K562 (cell line): Measurements from ENCODE around the gene ZFYVE16.
"Not testable (repeated sequence)": the region's sequence is repeated elsewhere in the genome, so short reads cannot be mapped to it uniquely, and the experiment has no call there.

ENCODE experiments used
- ATF3 ChIP-seq, 2 experiments: fragments of 450-650 bp in 1 of 2; sonication (generic) in 1 of 2; formaldehyde crosslinking in 1 of 2; IDR thresholded peaks in 1 of 2; conservative IDR thresholded peaks in 1 of 2; 2 replicates each; pipeline versions ENCODE4 v1.6.1 to v1.8.1; 2016 to 2023; ENCODE audit warnings: mild to moderate bottlenecking in 2 of 2, moderate library complexity in 2 of 2, inconsistent platforms in 1 of 2, missing genetic modification reagents in 1 of 2
- CTCF ChIP-seq, 3 experiments: IDR thresholded peaks in 2 of 3; conservative IDR thresholded peaks in 1 of 3; 2 replicates each; pipeline ENCODE4 v1.5.1; 2011 to 2012; ENCODE audit warnings: low read length in 3 of 3, mild to moderate bottlenecking in 3 of 3, control low read depth in 2 of 3, improper control_type of control experiment in 1 of 3, inconsistent platforms in 1 of 3, low read depth in 1 of 3, mixed read lengths in 1 of 3, moderate library complexity in 1 of 3; ENCODE audit not compliant: insufficient read depth in 2 of 3
- ILF3 ChIP-seq: fragments of 450-650 bp; IDR thresholded peaks from 2 replicates; pipeline ENCODE4 v1.6.1; 2018; ENCODE audit warnings: antibody characterized with exemption, mild to moderate bottlenecking, moderate library complexity, borderline replicate concordance
- KAT8 ChIP-seq: fragments of 450-650 bp; IDR thresholded peaks from 2 replicates; pipeline ENCODE4 v1.6.1; 2016; ENCODE audit warnings: low read depth, mild to moderate bottlenecking
- NFIC ChIP-seq: fragments of 450-650 bp; IDR thresholded peaks from 2 replicates; pipeline ENCODE4 v1.6.1; 2017; ENCODE audit warnings: mild to moderate bottlenecking, inconsistent platforms
- POLR2AphosphoS5 ChIP-seq: IDR thresholded peaks from 2 replicates; pipeline ENCODE4 v1.6.1; 2011; ENCODE audit warnings: mild to moderate bottlenecking, low read depth, low read length, moderate library complexity; ENCODE audit not compliant: control insufficient read depth, insufficient read depth
- RBM22 ChIP-seq: fragments of 200-400 bp; formaldehyde crosslinking; IDR thresholded peaks from 2 replicates; pipeline ENCODE4 v1.6.1; 2018; ENCODE audit warnings: low read length, low read depth; ENCODE audit not compliant: poor library complexity, severe bottlenecking
- SNAPC5 ChIP-seq: fragments of 250-450 bp; sonication (Bioruptor Pico); IDR thresholded peaks from 2 replicates; pipeline ENCODE4 v1.8.0; 2021; ENCODE audit warnings: moderate library complexity, mild to moderate bottlenecking, inconsistent platforms
- TCF7L2 ChIP-seq: fragments of 150-350 bp; IDR thresholded peaks from 2 replicates; pipeline ENCODE4 v1.6.1; 2016; ENCODE audit warnings: low read depth, mild to moderate bottlenecking, low read length, moderate library complexity
- TRIM28 ChIP-seq: fragments of 450-650 bp; IDR thresholded peaks from 2 replicates; pipeline ENCODE4 v1.6.1; 2017
- ZBTB11 ChIP-seq, 3 experiments: fragments of 200-800 bp in 1 of 3; fragments of 250-450 bp in 1 of 3; fragments of 450-650 bp in 1 of 3; sonication (Bioruptor Pico) in 1 of 3; sonication (Bioruptor generic) in 1 of 3; formaldehyde crosslinking in 1 of 3; IDR thresholded peaks; 2 replicates each; pipeline versions ENCODE4 v1.6.1 to v1.8.0; 2016 to 2022; ENCODE audit warnings: mild to moderate bottlenecking in 2 of 3, missing genetic modification characterization in 2 of 3, missing compliant biosample characterization in 1 of 3, moderate library complexity in 1 of 3
- ZNF133 ChIP-seq: fragments of 250-450 bp; sonication (Bioruptor Pico); IDR thresholded peaks from 2 replicates; pipeline ENCODE4 v1.4.0; 2020; ENCODE audit warnings: mild to moderate bottlenecking
- ZNF395 ChIP-seq: fragments of 200-800 bp; sonication (Bioruptor generic); IDR thresholded peaks from 2 replicates; pipeline ENCODE4 v1.6.1; 2017; ENCODE audit warnings: missing genetic modification characterization, missing compliant biosample characterization
- ZNF449 ChIP-seq: fragments of 250-450 bp; sonication (Bioruptor Pico); IDR thresholded peaks from 2 replicates; pipeline ENCODE4 v1.8.0; 2022; ENCODE audit warnings: moderate library complexity, mild to moderate bottlenecking, inconsistent platforms

- TF ChIP-seq ZNF449; ILF3; SNAPC5; RBM22; ZBTB11 (CRISPR knock-in tag; IDR thresholded peaks at IDR 0.05); ATF3 (IDR thresholded peaks at IDR 0.05); ATF3 (CRISPR knock-in tag; conservative IDR thresholded peaks at IDR 0.05); POLR2AphosphoS5; KAT8; CTCF (IDR thresholded peaks at IDR 0.05 in 2 of 3, conservative IDR thresholded peaks at IDR 0.05 in 1 of 3; ENCODE audit: insufficient read depth in 2 of 3, low read depth in 1 of 3, low read length in 3 of 3); TCF7L2; TRIM28; ZNF395; ZNF133 (CRISPR knock-in tag); NFIC: not testable (repeated sequence)
These were observed 16.6 kb upstream of the ZFYVE16 start for GRCh38 chr5:80391267-80391666.
